ENCODE measurements around the gene ATP6V1C2. TPM values are rescaled to one million over a fixed set of nuclear protein-coding genes. Genes with fewer than 3 reads are reported as not detected.
A peak's percentile ranks its signal among the peaks of the same experiment; 100 is the strongest.

The ATP6V1C2 gene
- total and polyA plus RNA-seq, 11 donors: 0.32 to 2.1 (median 0.48) TPM; not detected in 1

DNA sequence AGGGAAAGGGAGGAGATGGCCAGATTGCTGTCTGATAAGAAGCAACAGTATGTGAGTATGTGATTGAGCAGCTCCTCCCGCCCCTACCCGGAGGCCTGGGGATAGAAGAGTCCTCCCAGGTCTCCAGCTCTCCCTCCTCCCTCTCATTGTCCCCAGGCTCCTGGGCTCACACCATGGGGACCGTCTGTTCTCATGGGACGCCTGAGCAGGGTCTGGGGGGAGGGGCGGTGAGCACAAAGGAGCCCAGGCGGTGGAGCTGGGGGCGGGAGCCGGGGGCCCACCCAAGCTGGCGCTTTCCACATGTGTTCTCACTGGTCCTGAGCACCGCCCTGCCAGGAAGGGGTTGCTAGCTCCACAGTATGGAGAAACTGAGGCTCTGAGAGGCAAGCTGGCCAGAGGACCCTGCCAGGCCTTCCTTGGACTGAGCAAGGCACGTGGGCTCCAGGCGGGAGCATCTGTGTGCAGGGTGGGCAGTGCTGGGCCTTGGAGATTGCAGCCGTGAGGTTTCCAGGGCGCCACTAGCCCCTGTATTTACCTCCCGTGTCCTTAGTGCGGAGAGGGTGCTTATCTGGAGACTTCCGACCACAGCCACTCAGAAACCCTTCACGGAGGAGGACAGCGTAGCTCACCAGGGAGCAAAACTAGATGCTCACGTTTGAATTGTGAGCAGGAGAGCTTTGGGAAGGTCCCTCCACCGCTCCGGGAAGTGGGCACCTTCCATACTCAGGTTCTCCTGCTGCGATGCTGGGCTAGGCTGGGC, 53.8 kb downstream of the ATP6V1C2 start:
- TF ChIP-seq POLR2A (IDR thresholded peaks at IDR 0.05): no peak
- TF ChIP-seq, protein P1, sequence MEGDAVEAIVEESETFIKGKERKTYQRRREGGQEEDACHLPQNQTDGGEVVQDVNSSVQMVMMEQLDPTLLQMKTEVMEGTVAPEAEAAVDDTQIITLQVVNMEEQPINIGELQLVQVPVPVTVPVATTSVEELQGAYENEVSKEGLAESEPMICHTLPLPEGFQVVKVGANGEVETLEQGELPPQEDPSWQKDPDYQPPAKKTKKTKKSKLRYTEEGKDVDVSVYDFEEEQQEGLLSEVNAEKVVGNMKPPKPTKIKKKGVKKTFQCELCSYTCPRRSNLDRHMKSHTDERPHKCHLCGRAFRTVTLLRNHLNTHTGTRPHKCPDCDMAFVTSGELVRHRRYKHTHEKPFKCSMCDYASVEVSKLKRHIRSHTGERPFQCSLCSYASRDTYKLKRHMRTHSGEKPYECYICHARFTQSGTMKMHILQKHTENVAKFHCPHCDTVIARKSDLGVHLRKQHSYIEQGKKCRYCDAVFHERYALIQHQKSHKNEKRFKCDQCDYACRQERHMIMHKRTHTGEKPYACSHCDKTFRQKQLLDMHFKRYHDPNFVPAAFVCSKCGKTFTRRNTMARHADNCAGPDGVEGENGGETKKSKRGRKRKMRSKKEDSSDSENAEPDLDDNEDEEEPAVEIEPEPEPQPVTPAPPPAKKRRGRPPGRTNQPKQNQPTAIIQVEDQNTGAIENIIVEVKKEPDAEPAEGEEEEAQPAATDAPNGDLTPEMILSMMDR (IDR thresholded peaks at IDR 0.05): no peak
- Histone ChIP-seq H3K27ac (peak overlapping the region in 7 of 12 donors; percentile 30 to 86 (median 49)), H3K36me3 (peaks cover 0 to 38% (median 13%) of the 10 kb centered on the region in 9 donors), H3K4me1 (peaks cover 0 to 28% (median 13%) of the 10 kb centered on the region in 12 donors), H3K4me3 (no peak overlapping the region), H3K27me3 (no peaks in the 10 kb centered on the region), H3K9me3 (no peaks in the 10 kb centered on the region)
- intact Hi-C loops (cut with DNase I): no loop called here
- 64 to 83% (median 76%) methylated on average over 14 to 23 of the region's 23 CpGs for WGBS, 4 donors
- ATAC-seq: no peak
- DNase-seq: no peak

DNA sequence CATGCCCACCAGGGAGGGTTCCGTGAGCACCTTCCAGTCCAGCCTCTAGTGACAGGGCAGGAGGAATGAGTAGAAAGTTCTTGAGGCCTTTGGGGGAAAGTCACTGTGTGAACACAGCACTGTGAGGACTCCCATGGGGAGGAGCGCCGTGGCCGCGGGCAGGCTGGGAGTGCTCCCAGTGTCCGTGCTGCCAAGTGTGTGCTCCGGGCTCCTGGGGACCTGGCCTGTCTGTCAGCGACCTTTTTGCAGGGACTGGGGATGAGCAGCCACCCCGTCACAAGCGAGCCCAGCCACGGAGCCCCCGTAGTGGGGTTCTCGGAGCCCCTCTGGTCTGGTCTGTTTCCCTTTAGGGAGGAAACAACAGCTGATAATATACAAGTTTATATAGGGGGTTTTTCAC, 54.4 kb downstream of the ATP6V1C2 start:
- H3K4me1 ChIP-seq: peaks cover 0 to 28% (median 13%) of the 10 kb centered on the region in 12 donors
- no peaks in the 10 kb centered on the region for H3K27me3 ChIP-seq
- ATAC-seq (no peak), DNase-seq (no peak)
- H3K27ac ChIP-seq: no peak overlapping the region
- H3K36me3 ChIP-seq: peaks cover 0 to 44% (median 17%) of the 10 kb centered on the region in 9 donors
- H3K9me3 ChIP-seq: no peaks in the 10 kb centered on the region
- intact Hi-C loops (cut with DNase I): no loop called here
- WGBS, 4 donors: 85 to 96% (median 91%) methylated on average over 13 of the region's 13 CpGs
- no peak overlapping the region for H3K4me3 ChIP-seq
- TF ChIP-seq POLR2A (IDR thresholded peaks at IDR 0.05): no peak
- TF ChIP-seq, protein P1 (IDR thresholded peaks at IDR 0.05): no peak

DNA sequence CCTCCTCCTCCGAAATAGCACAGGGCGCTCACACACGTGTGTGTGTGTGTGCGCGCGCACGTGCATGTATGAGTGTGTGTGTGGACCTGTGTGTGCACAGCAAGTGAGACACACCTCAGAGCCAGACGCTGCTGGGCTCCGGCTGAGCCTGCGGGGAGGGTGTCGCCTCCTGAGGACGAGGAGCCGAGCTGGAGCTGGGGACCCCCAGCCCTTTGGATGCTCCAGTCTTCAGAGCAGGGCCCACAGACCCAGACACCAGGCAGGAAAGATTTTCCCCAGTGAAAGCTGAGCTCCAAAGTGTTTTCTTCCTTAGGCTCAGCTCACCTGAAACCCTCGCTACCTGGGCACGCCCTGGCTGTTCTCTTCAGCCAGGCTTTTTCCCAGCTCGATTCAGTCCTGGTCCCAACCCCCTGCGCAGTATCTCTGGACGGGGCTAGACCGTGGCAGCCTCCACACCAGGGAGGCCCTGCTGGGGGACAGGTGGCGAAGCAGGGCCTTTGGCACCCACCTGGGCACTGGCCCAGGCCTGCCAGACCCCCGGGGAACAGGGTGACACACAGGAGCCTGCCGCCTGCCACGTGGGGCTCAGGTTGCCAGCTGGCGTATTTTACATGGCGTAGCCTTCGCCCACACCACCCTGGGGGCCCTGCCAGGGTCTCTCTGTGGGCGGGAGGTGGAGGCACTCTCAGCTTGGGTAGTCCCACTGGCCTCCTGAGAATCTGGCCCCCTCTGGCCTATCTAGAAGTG, 55.0 kb downstream of the ATP6V1C2 start:
- DNase-seq (no peak), ATAC-seq (no peak)
- H3K27ac ChIP-seq: no peak overlapping the region
- H3K36me3 ChIP-seq: peaks cover 2 to 50% (median 23%) of the 10 kb centered on the region in 9 donors
- H3K4me1 ChIP-seq: peaks cover 0 to 28% (median 13%) of the 10 kb centered on the region in 12 donors
- WGBS, 4 donors: 88 to 92% (median 91%) methylated on average over 17 to 27 of the region's 27 CpGs
- intact Hi-C loops (cut with DNase I): no loop called here
- TF ChIP-seq, protein P1 (IDR thresholded peaks at IDR 0.05): no peak
- no peak for TF ChIP-seq POLR2A (IDR thresholded peaks at IDR 0.05)
- H3K27me3 ChIP-seq: no peaks in the 10 kb centered on the region
- H3K4me3 ChIP-seq: no peak overlapping the region
- H3K9me3 ChIP-seq: no peaks in the 10 kb centered on the region

Measured in heart left ventricle (tissue), 16 donors.